Activated CD4-positive, alpha-beta T cell treated with anti-CD3 and anti-CD28 coated beads for 4 hours (primary cell): Measurements from ENCODE around the gene NCAPD3.
"Not testable (repeated sequence)": the region's sequence is repeated elsewhere in the genome, so short reads cannot be mapped to it uniquely, and the experiment has no call there.

ENCODE experiments used
- DNase-seq, 2 donors: peaks; one replicate each; pipeline ENCODE4 v3.0.0-alpha.2; 2020

The NCAPD3 gene

GRCh38 chr11:134124660-134125451, 98.9 kb downstream of the NCAPD3 start:
- no peak for DNase-seq

- no peak for DNase-seq
These were observed 102.7 kb downstream of the NCAPD3 start for GRCh38 chr11:134120921-134121526.

- no peak for DNase-seq
These were observed 103.5 kb downstream of the NCAPD3 start for GRCh38 chr11:134120143-134120850.

GRCh38 chr11:134119094-134119493, 104.7 kb downstream of the NCAPD3 start:
- no peak for DNase-seq

- DNase-seq, result no peak
These were observed 105.8 kb downstream of the NCAPD3 start for GRCh38 chr11:134118006-134118405.

GRCh38 chr11:134116210-134116609, 107.6 kb downstream of the NCAPD3 start:
- no peak for DNase-seq

GRCh38 chr11:134113787-134114186, 110.0 kb downstream of the NCAPD3 start:
- not testable (repeated sequence) for DNase-seq

GRCh38 chr11:134110252-134110815, 113.4 kb downstream of the NCAPD3 start:
- DNase-seq, result no peak
